ENCODE data around the gene FBXO24. TPM values are rescaled to one million over a fixed set of nuclear protein-coding genes. Genes with fewer than 3 reads are reported as not detected.

FBXO24 gene
- total and polyA plus RNA-seq, 10 of the 15 experiments (the other 5 are each of a cell fraction or from before 2014, with no cell fraction given) = 0.11 to 0.96 (median 0.27) TPM; not detected in 4

GRCh38 chr7:100546129-100546925 lies 39.8 kb upstream of the FBXO24 start (continued):
- no peak for TF ChIP-seq FOS (IDR thresholded peaks at IDR 0.05; ENCODE audit: borderline replicate concordance, extremely low read depth, insufficient read length)
- TF ChIP-seq, protein P1, sequence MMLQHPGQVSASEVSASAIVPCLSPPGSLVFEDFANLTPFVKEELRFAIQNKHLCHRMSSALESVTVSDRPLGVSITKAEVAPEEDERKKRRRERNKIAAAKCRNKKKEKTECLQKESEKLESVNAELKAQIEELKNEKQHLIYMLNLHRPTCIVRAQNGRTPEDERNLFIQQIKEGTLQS (IDR thresholded peaks at IDR 0.05; ENCODE audit: borderline replicate concordance, extremely low read depth, low read depth, low read length) = no peak
- no peak for TF ChIP-seq NR2C1 (IDR thresholded peaks at IDR 0.05)
- TF ChIP-seq JUNB (IDR thresholded peaks at IDR 0.05) = no peak
- no peak for TF ChIP-seq SMAD1 (IDR thresholded peaks at IDR 0.05; ENCODE audit: low read depth, partially characterized antibody)
- no peak for TF ChIP-seq ZBTB33 (IDR thresholded peaks at IDR 0.05)
- TF ChIP-seq RELA (IDR thresholded peaks at IDR 0.05; ENCODE audit: borderline replicate concordance, partially characterized antibody) = no peak
- no peak for TF ChIP-seq MTA3 (IDR thresholded peaks at IDR 0.05; ENCODE audit: borderline replicate concordance, low read length)
- TF ChIP-seq EGR1 (IDR thresholded peaks at IDR 0.05; ENCODE audit: borderline replicate concordance in 1 of 2, low read depth in 2 of 2, low read length in 2 of 2) = no peak
- TF ChIP-seq, protein P2, sequence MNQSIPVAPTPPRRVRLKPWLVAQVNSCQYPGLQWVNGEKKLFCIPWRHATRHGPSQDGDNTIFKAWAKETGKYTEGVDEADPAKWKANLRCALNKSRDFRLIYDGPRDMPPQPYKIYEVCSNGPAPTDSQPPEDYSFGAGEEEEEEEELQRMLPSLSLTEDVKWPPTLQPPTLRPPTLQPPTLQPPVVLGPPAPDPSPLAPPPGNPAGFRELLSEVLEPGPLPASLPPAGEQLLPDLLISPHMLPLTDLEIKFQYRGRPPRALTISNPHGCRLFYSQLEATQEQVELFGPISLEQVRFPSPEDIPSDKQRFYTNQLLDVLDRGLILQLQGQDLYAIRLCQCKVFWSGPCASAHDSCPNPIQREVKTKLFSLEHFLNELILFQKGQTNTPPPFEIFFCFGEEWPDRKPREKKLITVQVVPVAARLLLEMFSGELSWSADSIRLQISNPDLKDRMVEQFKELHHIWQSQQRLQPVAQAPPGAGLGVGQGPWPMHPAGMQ (IDR thresholded peaks at IDR 0.05; ENCODE audit: borderline replicate concordance) = no peak
- TF ChIP-seq, protein P3, sequence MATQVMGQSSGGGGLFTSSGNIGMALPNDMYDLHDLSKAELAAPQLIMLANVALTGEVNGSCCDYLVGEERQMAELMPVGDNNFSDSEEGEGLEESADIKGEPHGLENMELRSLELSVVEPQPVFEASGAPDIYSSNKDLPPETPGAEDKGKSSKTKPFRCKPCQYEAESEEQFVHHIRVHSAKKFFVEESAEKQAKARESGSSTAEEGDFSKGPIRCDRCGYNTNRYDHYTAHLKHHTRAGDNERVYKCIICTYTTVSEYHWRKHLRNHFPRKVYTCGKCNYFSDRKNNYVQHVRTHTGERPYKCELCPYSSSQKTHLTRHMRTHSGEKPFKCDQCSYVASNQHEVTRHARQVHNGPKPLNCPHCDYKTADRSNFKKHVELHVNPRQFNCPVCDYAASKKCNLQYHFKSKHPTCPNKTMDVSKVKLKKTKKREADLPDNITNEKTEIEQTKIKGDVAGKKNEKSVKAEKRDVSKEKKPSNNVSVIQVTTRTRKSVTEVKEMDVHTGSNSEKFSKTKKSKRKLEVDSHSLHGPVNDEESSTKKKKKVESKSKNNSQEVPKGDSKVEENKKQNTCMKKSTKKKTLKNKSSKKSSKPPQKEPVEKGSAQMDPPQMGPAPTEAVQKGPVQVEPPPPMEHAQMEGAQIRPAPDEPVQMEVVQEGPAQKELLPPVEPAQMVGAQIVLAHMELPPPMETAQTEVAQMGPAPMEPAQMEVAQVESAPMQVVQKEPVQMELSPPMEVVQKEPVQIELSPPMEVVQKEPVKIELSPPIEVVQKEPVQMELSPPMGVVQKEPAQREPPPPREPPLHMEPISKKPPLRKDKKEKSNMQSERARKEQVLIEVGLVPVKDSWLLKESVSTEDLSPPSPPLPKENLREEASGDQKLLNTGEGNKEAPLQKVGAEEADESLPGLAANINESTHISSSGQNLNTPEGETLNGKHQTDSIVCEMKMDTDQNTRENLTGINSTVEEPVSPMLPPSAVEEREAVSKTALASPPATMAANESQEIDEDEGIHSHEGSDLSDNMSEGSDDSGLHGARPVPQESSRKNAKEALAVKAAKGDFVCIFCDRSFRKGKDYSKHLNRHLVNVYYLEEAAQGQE (IDR thresholded peaks at IDR 0.05; ENCODE audit: low read depth, low read length) = no peak
- TF ChIP-seq ETV6 (conservative IDR thresholded peaks at IDR 0.05 in 1 of 2, IDR thresholded peaks at IDR 0.05 in 1 of 2; ENCODE audit: borderline replicate concordance in 1 of 2, low read depth in 1 of 2) = no peak
- TF ChIP-seq TCF3 (IDR thresholded peaks at IDR 0.05; ENCODE audit: borderline replicate concordance, insufficient read depth, low read depth, low read length) = no peak
- TF ChIP-seq SRF (IDR thresholded peaks at IDR 0.05; ENCODE audit: low read depth in 2 of 2, low read length in 2 of 2) = no peak
- no peak for TF ChIP-seq BRCA1 (IDR thresholded peaks at IDR 0.05; ENCODE audit: low read depth, low read length)
- TF ChIP-seq, protein P4, sequence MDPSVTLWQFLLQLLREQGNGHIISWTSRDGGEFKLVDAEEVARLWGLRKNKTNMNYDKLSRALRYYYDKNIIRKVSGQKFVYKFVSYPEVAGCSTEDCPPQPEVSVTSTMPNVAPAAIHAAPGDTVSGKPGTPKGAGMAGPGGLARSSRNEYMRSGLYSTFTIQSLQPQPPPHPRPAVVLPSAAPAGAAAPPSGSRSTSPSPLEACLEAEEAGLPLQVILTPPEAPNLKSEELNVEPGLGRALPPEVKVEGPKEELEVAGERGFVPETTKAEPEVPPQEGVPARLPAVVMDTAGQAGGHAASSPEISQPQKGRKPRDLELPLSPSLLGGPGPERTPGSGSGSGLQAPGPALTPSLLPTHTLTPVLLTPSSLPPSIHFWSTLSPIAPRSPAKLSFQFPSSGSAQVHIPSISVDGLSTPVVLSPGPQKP (IDR thresholded peaks at IDR 0.05; ENCODE audit: low read depth, low read length) = no peak
- peak; percentile 43 for TF ChIP-seq MEF2B (IDR thresholded peaks at IDR 0.05; ENCODE audit: partially characterized antibody, poor library complexity, severe bottlenecking)
- TF ChIP-seq ZBED1 (IDR thresholded peaks at IDR 0.05; ENCODE audit: borderline replicate concordance) = no peak
- TF ChIP-seq TCF12 (IDR thresholded peaks at IDR 0.05; ENCODE audit: low read depth, low read length) = no peak
- TF ChIP-seq ZZZ3 (IDR thresholded peaks at IDR 0.05; ENCODE audit: control insufficient read depth, insufficient read length, low read depth) = no peak
- no peak for TF ChIP-seq SUZ12 (IDR thresholded peaks at IDR 0.05; ENCODE audit: unreplicated experiment)

Measured in GM12878 (cell line).